HCT116 (cell line): ENCODE data around the gene NOX3. TPM values are rescaled to one million over a fixed set of nuclear protein-coding genes. Genes with fewer than 3 reads are reported as not detected.

Experiments used
- ATAC-seq: fragments of 200-7000 bp; cut with Tn5 transposase; 2 replicates; pipeline ENCODE4 v1.9.1; 2020; ENCODE audit warnings: mild to moderate bottlenecking, moderate library complexity
- BruUV-seq: library from RNA; stranded (reverse); fragments of 400-500 nt; replicated peaks from 2 replicates; lab custom pipeline; 2021; lab: Mats Ljungman, UMichigan
- CTCF ChIA-PET: fragments of 300-600 bp; sonication (Branson Sonifier 250); formaldehyde crosslinking; loops from one replicate; lab custom pipeline; 2021; ENCODE audit warnings: antibody characterized with exemption; lab: Charles Lee
- POLR2A ChIA-PET: fragments of 300-600, 350-600 bp; sonication (Branson Sonifier 250); formaldehyde crosslinking; loops from one replicate; lab custom pipeline; 2021; ENCODE audit warnings: antibody characterized with exemption; lab: Charles Lee
- RAD21 ChIA-PET, 2 experiments: fragments of 300-600 bp; sonication (Branson Sonifier 250); formaldehyde crosslinking; loops; one replicate each; lab custom pipeline; 2023; ENCODE audit warnings: low total read pairs in 2 of 2; ENCODE audit not compliant: uncharacterized antibody in 2 of 2, unreplicated experiment in 2 of 2, low non-redundant PET in 1 of 2; lab: Charles Lee
- DNase-seq: peaks from one replicate; pipeline ENCODE4 v3.0.0-alpha.2; 2010; ENCODE audit warnings: low read depth, low spot score
- H2AFZ ChIP-seq: fragments of 200-600 bp; shearing (Covaris generic), sonication (generic); 2 replicates; pipeline ENCODE4 v1.6.1; 2017; ENCODE audit warnings: low read depth, mixed run types, mixed read lengths, antibody characterized with exemption, low read length; ENCODE audit not compliant: poor library complexity, severe bottlenecking
- H3K27ac ChIP-seq: 2 replicates; pipeline ENCODE4 v1.5.1; 2012; ENCODE audit warnings: low read depth, low read length
- H3K27me3 ChIP-seq: fragments of 200-600 bp; sonication (generic); 2 replicates; pipeline ENCODE4 v1.6.1; 2016; ENCODE audit warnings: mixed run types, low read length, mixed read lengths; ENCODE audit not compliant: insufficient read depth
- H3K36me3 ChIP-seq, 2 experiments: fragments of 200-500 bp in 1 of 2; fragments of 200-600 bp in 1 of 2; sonication (Bioruptor generic) in 1 of 2; sonication (generic) in 1 of 2; 2 replicates each; pipeline versions ENCODE4 v1.5.1 to v1.6.1; 2014 to 2016; ENCODE audit warnings: low read length in 2 of 2, inconsistent platforms in 1 of 2, mixed read lengths in 1 of 2, mixed run types in 1 of 2; ENCODE audit not compliant: insufficient read depth in 2 of 2, control insufficient read depth in 1 of 2
- H3K4me1 ChIP-seq, 2 experiments: fragments of 200-600 bp in 1 of 2; sonication (generic) in 1 of 2; 2 replicates each; pipeline versions ENCODE4 v1.5.1 to v1.6.1; 2012 to 2017; ENCODE audit warnings: low read length in 2 of 2, inconsistent platforms in 1 of 2, mild to moderate bottlenecking in 1 of 2, mixed read lengths in 1 of 2, mixed run types in 1 of 2, moderate library complexity in 1 of 2; ENCODE audit not compliant: insufficient read depth in 2 of 2, control insufficient read depth in 1 of 2
- H3K4me2 ChIP-seq: fragments of 200-600 bp; sonication (generic); 2 replicates; pipeline ENCODE4 v1.6.1; 2017; ENCODE audit warnings: mixed run types, low read length, mixed read lengths
- H3K4me3 ChIP-seq, 2 experiments: fragments of 200-600 bp in 1 of 2; sonication (generic) in 1 of 2; replicated peaks in 1 of 2; 2 replicates each; pipeline ENCODE4 v1.5.1; 2011 to 2016; ENCODE audit warnings: low read length in 2 of 2, control low read depth in 1 of 2, low read depth in 1 of 2, mild to moderate bottlenecking in 1 of 2, mixed read lengths in 1 of 2, mixed run types in 1 of 2
- H3K79me2 ChIP-seq: fragments of 200-600 bp; sonication (generic); 2 replicates; pipeline ENCODE4 v1.6.1; 2017; ENCODE audit warnings: mild to moderate bottlenecking, mixed run types, low read length, moderate library complexity, mixed read lengths; ENCODE audit not compliant: insufficient read depth
- H3K9ac ChIP-seq: fragments of 200-600 bp; sonication (generic); 2 replicates; pipeline ENCODE4 v1.6.1; 2016; ENCODE audit warnings: low read length, mixed read lengths
- H3K9me2 ChIP-seq: fragments of 200-600 bp; sonication (generic), shearing (Covaris generic); 2 replicates; pipeline ENCODE4 v1.6.1; 2017; ENCODE audit warnings: mixed run types, mild to moderate bottlenecking, moderate library complexity; ENCODE audit not compliant: insufficient read depth
- H3K9me3 ChIP-seq, 2 experiments: fragments of 200-500 bp in 1 of 2; fragments of 200-600 bp in 1 of 2; sonication (Bioruptor generic) in 1 of 2; sonication (generic) in 1 of 2; 2 replicates each; pipeline ENCODE4 v1.6.1; 2014 to 2017; ENCODE audit warnings: low read length in 2 of 2, mixed read lengths in 2 of 2, inconsistent platforms in 1 of 2, low read depth in 1 of 2, mild to moderate bottlenecking in 1 of 2, mixed run types in 1 of 2, moderate library complexity in 1 of 2; ENCODE audit not compliant: control insufficient read depth in 1 of 2, insufficient read depth in 1 of 2
- H4K20me1 ChIP-seq: fragments of 200-600 bp; sonication (generic), shearing (Covaris generic); 2 replicates; pipeline ENCODE4 v1.6.1; 2017; ENCODE audit warnings: mixed run types, mild to moderate bottlenecking, moderate library complexity; ENCODE audit not compliant: insufficient read depth
- ATF3 ChIP-seq: IDR thresholded peaks from 2 replicates; pipeline ENCODE4 v1.6.1; 2012
- CEBPB ChIP-seq: IDR thresholded peaks from 2 replicates; pipeline ENCODE4 v1.6.1; 2012; ENCODE audit warnings: low read depth
- CTCF ChIP-seq, 3 experiments: fragments of 200-600 bp in 1 of 3; sonication (generic) in 1 of 3; IDR thresholded peaks in 2 of 3; conservative IDR thresholded peaks in 1 of 3; 2 replicates each; pipeline ENCODE4 v1.5.1; 2012 to 2017; ENCODE audit warnings: low read depth in 2 of 3, low read length in 2 of 3, antibody characterized with exemption in 1 of 3, borderline replicate concordance in 1 of 3, control low read depth in 1 of 3, mild to moderate bottlenecking in 1 of 3, mixed read lengths in 1 of 3, mixed run types in 1 of 3, moderate library complexity in 1 of 3; ENCODE audit not compliant: insufficient read depth in 1 of 3
- EZH2 ChIP-seq: fragments of 200-600 bp; sonication (generic); IDR thresholded peaks from 2 replicates; pipeline ENCODE4 v1.6.1; 2017; ENCODE audit warnings: antibody characterized with exemption, mixed run types
- EZH2phosphoT487 ChIP-seq: fragments of 200-600 bp; IDR thresholded peaks from 2 replicates; pipeline ENCODE4 v1.6.1; 2018; ENCODE audit warnings: antibody characterized with exemption, borderline replicate concordance
- MAX ChIP-seq: IDR thresholded peaks from 2 replicates; pipeline ENCODE4 v1.6.1; 2012
- POLR2A ChIP-seq: IDR thresholded peaks from 2 replicates; pipeline ENCODE4 v1.7.0; 2011; ENCODE audit warnings: borderline replicate concordance; ENCODE audit not compliant: insufficient read depth, insufficient read length; ENCODE audit errors: extremely low read depth
- POLR2AphosphoS5 ChIP-seq: IDR thresholded peaks from 2 replicates; pipeline ENCODE4 v1.6.1; 2011; ENCODE audit warnings: mild to moderate bottlenecking, low read depth, low read length, moderate library complexity
- REST ChIP-seq: IDR thresholded peaks from 2 replicates; pipeline ENCODE4 v1.6.1; 2012; ENCODE audit warnings: low read depth
- SIN3A ChIP-seq: IDR thresholded peaks from 2 replicates; pipeline ENCODE4 v1.6.1; 2012; ENCODE audit warnings: low read depth
- TCF7L2 ChIP-seq: IDR thresholded peaks from 2 replicates; pipeline ENCODE4 v1.7.0; 2011; ENCODE audit warnings: borderline replicate concordance, inconsistent platforms; ENCODE audit not compliant: insufficient read depth, insufficient read length; ENCODE audit errors: extremely low read depth
- ZBTB33 ChIP-seq: IDR thresholded peaks from 2 replicates; pipeline ENCODE4 v1.6.1; 2011; ENCODE audit warnings: mild to moderate bottlenecking, low read length, moderate library complexity; ENCODE audit not compliant: insufficient replicate concordance; ENCODE audit errors: extremely low read depth
- ZFX ChIP-seq: fragments of 450-650 bp; IDR thresholded peaks from 2 replicates; pipeline ENCODE4 v1.6.1; 2017
- intact Hi-C: fragments of 100-400 bp; cut with micrococcal nuclease; formaldehyde crosslinking; loops from 2 replicates; pipeline ENCODE4 v1.10.0; 2022
- total RNA-seq: library from RNA; stranded (reverse); gene quantifications from one replicate; pipeline ENCODE4 v1.2.1, GENCODE V29; 2021; ENCODE audit not compliant: unreplicated experiment

The NOX3 gene
- total RNA-seq, 1 experiment from 2014 or later, result not detected

- Histone ChIP-seq H2AFZ (no peak overlapping the region), H3K4me1 (no peaks in the 10 kb centered on the region; a peak in 1 of 4 replicates), H3K9me3 (no peaks in the 10 kb centered on the region), H3K9me2 (no peaks in the 10 kb centered on the region), H3K27ac (no peak overlapping the region), H3K4me3 (no peak overlapping the region), H3K9ac (no peak overlapping the region), H3K4me2 (no peak overlapping the region), H3K36me3 (no peaks in the 10 kb centered on the region), H3K79me2 (no peaks in the 10 kb centered on the region), H3K27me3 (no peaks in the 10 kb centered on the region), H4K20me1 (no peaks in the 10 kb centered on the region)
- TF ChIP-seq ATF3, result no peak
- TF ChIP-seq ZFX, result no peak
- no peak for TF ChIP-seq CTCF (IDR thresholded peaks at IDR 0.05 in 2 of 3, conservative IDR thresholded peaks at IDR 0.05 in 1 of 3; ENCODE audit: borderline replicate concordance in 1 of 3, insufficient read depth in 1 of 3, low read depth in 2 of 3, low read length in 2 of 3)
- TF ChIP-seq SIN3A, result no peak
- TF ChIP-seq REST, result no peak
- TF ChIP-seq EZH2phosphoT487, result no peak
- TF ChIP-seq POLR2AphosphoS5, result no peak
- no peak for TF ChIP-seq EZH2
- no peak for TF ChIP-seq CEBPB
- no peak for TF ChIP-seq TCF7L2
- TF ChIP-seq MAX, result no peak
- no peak for TF ChIP-seq ZBTB33
- TF ChIP-seq POLR2A, result no peak
- POLR2A ChIA-PET, result no interaction called here
- RAD21 ChIA-PET, result no interaction called here
- ATAC-seq (no peak), DNase-seq (no peak)
- CTCF ChIA-PET, result no interaction called here
- intact Hi-C loops, result no loop called here
- no TSS peak for BruUV-seq
These were observed 6.0 kb downstream of the NOX3 start for GRCh38 chr6:155449450-155450239.
